A673 (cell line): ENCODE measurements around the gene ATP5F1E. TPM values are rescaled to one million over a fixed set of nuclear protein-coding genes. Genes with fewer than 3 reads are reported as not detected.

ENCODE experiments used
- BruUV-seq: library from RNA; stranded (reverse); fragments of 400-500 nt; replicated peaks from 2 replicates; lab custom pipeline; 2021; lab: Mats Ljungman, UMichigan
- CTCF ChIA-PET: fragments of 300-600 bp; sonication (Branson Sonifier 250); formaldehyde crosslinking; loops from one replicate; lab custom pipeline; 2022; ENCODE audit warnings: antibody characterized with exemption; lab: Charles Lee
- POLR2A ChIA-PET: fragments of 300-600 bp; sonication (Branson Sonifier 250); formaldehyde crosslinking; loops from one replicate; lab custom pipeline; 2022; ENCODE audit warnings: antibody characterized with exemption; ENCODE audit not compliant: low non-redundant PET; lab: Charles Lee
- DNase-seq: peaks from one replicate; pipeline ENCODE4 v3.0.0-alpha.2; 2015; ENCODE audit warnings: low spot score
- H3K27ac ChIP-seq: fragments of 200-600 bp; sonication (generic); 2 replicates; pipeline ENCODE4 v1.5.1; 2016; ENCODE audit warnings: mixed run types, low read depth, mild to moderate bottlenecking, mixed read lengths, antibody characterized with exemption, low read length; ENCODE audit not compliant: poor library complexity, severe bottlenecking
- H3K27me3 ChIP-seq: fragments of 200-600 bp; sonication (generic); replicated peaks from 2 replicates; pipeline ENCODE4 v1.6.1; 2017; ENCODE audit warnings: mixed run types, low read depth, mild to moderate bottlenecking, mixed read lengths, antibody characterized with exemption, low read length; ENCODE audit not compliant: insufficient read depth, poor library complexity
- H3K36me3 ChIP-seq: fragments of 200-600 bp; sonication (generic); 2 replicates; pipeline ENCODE4 v1.6.1; 2016; ENCODE audit warnings: mixed run types, mild to moderate bottlenecking, mixed read lengths, antibody characterized with exemption, low read length; ENCODE audit not compliant: insufficient read depth, poor library complexity, severe bottlenecking
- H3K4me1 ChIP-seq: fragments of 200-600 bp; sonication (generic); 2 replicates; pipeline ENCODE4 v1.6.1; 2017; ENCODE audit warnings: mixed run types, mild to moderate bottlenecking, mixed read lengths, antibody characterized with exemption, low read length; ENCODE audit not compliant: insufficient read depth, poor library complexity, severe bottlenecking
- H3K4me3 ChIP-seq: fragments of 200-600 bp; sonication (generic); 2 replicates; pipeline ENCODE4 v1.5.1; 2016; ENCODE audit warnings: low read depth, mixed run types, mild to moderate bottlenecking, mixed read lengths, low read length; ENCODE audit not compliant: poor library complexity, severe bottlenecking
- H3K9me3 ChIP-seq: fragments of 200-600 bp; sonication (generic); 2 replicates; pipeline ENCODE4 v1.6.1; 2016; ENCODE audit warnings: mixed run types, low read depth, mild to moderate bottlenecking, mixed read lengths, antibody characterized with exemption, low read length; ENCODE audit not compliant: poor library complexity, severe bottlenecking
- EZH2 ChIP-seq: fragments of 200-600 bp; sonication (generic); IDR thresholded peaks from 2 replicates; pipeline ENCODE4 v1.6.1; 2017; ENCODE audit warnings: borderline replicate concordance, low read depth, mild to moderate bottlenecking, mixed read lengths, antibody characterized with exemption, low read length; ENCODE audit not compliant: poor library complexity, severe bottlenecking
- intact Hi-C: fragments of 100-400 bp; cut with micrococcal nuclease; formaldehyde crosslinking; loops from one replicate; pipeline ENCODE4 v1.10.0; 2022; ENCODE audit not compliant: unreplicated experiment
- total RNA-seq: library from RNA; stranded (reverse); gene quantifications from 2 replicates; pipeline ENCODE4 v1.2.3, GENCODE V29; 2021
- TF ChIP-seq, protein P1 (sequence below): fragments of 300-800, 200-600 bp; sonication (generic); conservative IDR thresholded peaks from 2 replicates; pipeline ENCODE4 v1.5.1; 2017; ENCODE audit warnings: low read depth, mild to moderate bottlenecking, antibody characterized with exemption, low read length, moderate library complexity, mixed read lengths

Gene ATP5F1E
- total RNA-seq, 1 experiment from 2014 or later, result 76.8 TPM

DNA sequence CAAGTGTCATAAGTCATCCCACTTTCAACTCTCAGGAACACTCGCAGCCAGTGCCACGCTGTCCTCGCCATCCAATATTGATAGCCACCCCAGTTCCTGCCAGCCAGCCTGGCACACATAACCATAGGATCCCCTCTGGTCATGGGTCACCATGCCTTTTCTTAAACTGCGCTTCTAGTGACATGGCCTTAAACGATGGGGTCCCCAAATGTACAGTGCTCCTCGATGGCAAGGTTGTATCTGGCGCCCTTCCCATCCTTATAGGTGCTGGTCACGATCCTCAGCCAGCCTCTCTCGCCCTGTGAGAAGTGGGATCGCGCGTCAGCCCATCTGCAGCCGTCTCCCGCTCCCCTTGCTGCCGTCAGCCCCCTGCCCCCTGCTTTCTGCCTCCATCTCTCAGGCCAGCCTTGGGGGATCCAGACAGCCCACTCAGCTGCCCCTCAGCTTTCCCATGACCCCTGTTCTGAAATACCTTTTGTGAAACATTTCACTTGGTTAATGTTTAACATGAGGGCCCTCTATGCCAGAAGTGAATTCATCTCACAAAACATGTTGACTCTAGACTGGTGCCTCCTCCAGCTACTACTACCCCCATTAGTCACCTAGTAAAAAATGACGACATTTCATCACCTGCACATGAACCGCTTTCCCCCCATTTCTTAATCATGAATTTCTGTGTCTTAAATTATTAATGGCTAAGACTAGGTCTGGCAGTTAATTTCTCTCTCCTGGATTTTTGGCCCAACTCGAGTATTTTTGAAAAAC, 36.5 kb downstream of the ATP5F1E start:
- ChIA-PET CTCF (no interaction called here), POLR2A (no interaction called here)
- Histone ChIP-seq H3K9me3 (no peaks in the 10 kb centered on the region), H3K27me3 (no peaks in the 10 kb centered on the region), H3K36me3 (peaks cover 54% of the 10 kb centered on the region), H3K27ac (no peak overlapping the region), H3K4me3 (no peak overlapping the region), H3K4me1 (no peaks in the 10 kb centered on the region)
- no peak for DNase-seq
- intact Hi-C loops, result no loop called here
- BruUV-seq, result no TSS peak
- no peak for TF ChIP-seq EZH2
- TF ChIP-seq, protein P1, sequence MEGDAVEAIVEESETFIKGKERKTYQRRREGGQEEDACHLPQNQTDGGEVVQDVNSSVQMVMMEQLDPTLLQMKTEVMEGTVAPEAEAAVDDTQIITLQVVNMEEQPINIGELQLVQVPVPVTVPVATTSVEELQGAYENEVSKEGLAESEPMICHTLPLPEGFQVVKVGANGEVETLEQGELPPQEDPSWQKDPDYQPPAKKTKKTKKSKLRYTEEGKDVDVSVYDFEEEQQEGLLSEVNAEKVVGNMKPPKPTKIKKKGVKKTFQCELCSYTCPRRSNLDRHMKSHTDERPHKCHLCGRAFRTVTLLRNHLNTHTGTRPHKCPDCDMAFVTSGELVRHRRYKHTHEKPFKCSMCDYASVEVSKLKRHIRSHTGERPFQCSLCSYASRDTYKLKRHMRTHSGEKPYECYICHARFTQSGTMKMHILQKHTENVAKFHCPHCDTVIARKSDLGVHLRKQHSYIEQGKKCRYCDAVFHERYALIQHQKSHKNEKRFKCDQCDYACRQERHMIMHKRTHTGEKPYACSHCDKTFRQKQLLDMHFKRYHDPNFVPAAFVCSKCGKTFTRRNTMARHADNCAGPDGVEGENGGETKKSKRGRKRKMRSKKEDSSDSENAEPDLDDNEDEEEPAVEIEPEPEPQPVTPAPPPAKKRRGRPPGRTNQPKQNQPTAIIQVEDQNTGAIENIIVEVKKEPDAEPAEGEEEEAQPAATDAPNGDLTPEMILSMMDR, result no peak

DNA sequence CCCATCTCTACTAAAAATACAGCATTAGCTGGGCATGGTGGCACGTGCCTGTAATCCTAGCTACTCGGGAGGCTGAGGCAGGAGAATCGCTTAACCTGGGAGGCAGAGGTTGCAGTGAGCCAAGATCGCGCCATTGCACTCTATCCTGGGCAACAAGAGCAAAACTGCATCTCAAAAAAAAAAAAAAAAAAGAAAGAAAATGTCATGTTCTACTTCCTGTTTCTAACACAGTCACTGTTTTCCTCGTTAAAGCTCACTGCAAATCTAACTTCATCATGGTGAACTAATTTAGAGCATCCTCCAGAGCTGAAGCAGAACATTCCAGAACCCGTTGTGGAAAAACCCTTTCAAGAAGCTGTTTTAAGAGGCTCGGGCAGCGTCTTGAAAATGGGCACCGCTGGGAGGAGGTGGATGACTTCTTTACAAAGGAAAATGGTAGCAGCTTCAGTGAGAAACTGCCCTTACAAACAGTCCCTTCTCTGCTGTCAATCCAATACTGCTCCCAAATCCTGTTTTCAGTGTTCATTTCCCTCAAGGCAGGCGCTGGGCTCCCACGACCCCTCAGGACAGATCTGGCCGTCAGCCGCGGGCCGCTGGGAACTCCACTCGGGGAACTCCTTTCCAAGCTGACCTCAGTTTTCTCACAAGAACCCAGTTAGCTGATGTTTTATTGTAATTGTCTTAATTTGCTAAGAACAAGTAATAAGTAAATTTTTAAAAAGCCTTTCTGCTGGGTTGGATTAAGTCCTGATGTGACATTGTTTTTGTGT, 37.6 kb downstream of the ATP5F1E start:
- H3K4me1 ChIP-seq, result no peaks in the 10 kb centered on the region
- peaks cover 65% of the 10 kb centered on the region for H3K36me3 ChIP-seq
- DNase-seq, result no peak
- intact Hi-C loops, result no loop called here
- no peak for TF ChIP-seq EZH2
- TF ChIP-seq, protein P1, result no peak
- H3K9me3 ChIP-seq, result no peaks in the 10 kb centered on the region
- BruUV-seq, result TSS peak; percentile 70
- CTCF ChIA-PET, result no interaction called here
- POLR2A ChIA-PET, result no interaction called here
- no peak overlapping the region for H3K27ac ChIP-seq
- no peak overlapping the region for H3K4me3 ChIP-seq
- H3K27me3 ChIP-seq, result no peaks in the 10 kb centered on the region

DNA sequence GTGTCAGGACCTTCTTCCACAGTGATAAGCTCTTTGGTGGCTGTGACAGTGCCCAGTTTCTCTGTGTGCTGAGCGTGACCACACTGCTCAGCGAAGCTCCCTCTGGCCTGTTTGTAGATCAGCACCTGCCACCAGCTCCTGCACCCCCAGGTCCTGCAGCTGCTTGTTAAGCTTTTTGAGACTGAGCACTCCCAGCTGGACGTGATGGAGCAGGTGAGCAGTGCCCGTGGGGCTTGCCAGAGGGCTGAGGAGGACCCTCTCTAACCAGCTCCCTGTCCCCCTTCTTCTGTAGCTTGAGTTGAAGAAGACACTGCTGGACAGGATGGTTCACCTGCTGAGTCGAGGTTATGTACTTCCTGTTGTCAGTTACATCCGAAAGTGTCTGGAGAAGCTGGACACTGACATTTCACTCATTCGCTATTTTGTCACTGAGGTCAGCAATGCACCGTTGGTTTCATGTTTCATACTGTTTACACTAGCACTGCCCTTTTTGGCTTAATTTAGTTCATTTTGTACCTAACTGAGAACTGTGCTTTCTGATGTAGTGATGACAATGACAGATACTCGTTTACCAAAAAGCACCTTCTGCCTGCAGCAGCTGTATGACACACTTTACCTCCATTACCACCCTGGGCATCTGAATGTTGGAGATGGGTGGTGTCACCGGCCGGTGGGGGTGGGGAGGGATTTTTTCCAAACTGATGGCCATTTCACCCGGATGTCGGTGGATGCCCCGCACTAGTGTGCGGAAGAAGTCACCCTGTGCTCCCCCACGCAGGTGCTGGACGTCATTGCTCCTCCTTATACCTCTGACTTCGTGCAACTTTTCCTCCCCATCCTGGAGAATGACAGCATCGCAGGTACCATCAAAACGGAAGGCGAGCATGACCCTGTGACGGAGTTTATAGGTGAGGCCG, 38.5 kb downstream of the ATP5F1E start:
- BruUV-seq, result no TSS peak
- POLR2A ChIA-PET, result no interaction called here
- intact Hi-C loops, result no loop called here

More for the DNA sequence above, 38.5 kb downstream of the ATP5F1E start:
- CTCF ChIA-PET, result no interaction called here
- Histone ChIP-seq H3K4me1 (no peaks in the 10 kb centered on the region), H3K27ac (no peak overlapping the region), H3K4me3 (no peak overlapping the region), H3K36me3 (peaks cover 75% of the 10 kb centered on the region), H3K9me3 (no peaks in the 10 kb centered on the region), H3K27me3 (no peaks in the 10 kb centered on the region)
- DNase-seq, result no peak
- TF ChIP-seq, protein P1, result no peak
- TF ChIP-seq EZH2, result no peak
